ENCODE data around the gene MYOG.

- TF ChIP-seq, protein P1, sequence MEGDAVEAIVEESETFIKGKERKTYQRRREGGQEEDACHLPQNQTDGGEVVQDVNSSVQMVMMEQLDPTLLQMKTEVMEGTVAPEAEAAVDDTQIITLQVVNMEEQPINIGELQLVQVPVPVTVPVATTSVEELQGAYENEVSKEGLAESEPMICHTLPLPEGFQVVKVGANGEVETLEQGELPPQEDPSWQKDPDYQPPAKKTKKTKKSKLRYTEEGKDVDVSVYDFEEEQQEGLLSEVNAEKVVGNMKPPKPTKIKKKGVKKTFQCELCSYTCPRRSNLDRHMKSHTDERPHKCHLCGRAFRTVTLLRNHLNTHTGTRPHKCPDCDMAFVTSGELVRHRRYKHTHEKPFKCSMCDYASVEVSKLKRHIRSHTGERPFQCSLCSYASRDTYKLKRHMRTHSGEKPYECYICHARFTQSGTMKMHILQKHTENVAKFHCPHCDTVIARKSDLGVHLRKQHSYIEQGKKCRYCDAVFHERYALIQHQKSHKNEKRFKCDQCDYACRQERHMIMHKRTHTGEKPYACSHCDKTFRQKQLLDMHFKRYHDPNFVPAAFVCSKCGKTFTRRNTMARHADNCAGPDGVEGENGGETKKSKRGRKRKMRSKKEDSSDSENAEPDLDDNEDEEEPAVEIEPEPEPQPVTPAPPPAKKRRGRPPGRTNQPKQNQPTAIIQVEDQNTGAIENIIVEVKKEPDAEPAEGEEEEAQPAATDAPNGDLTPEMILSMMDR (conservative IDR thresholded peaks at IDR 0.05; ENCODE audit: low read depth in 2 of 2), result no peak
- TF ChIP-seq POLR2AphosphoS5 (IDR thresholded peaks at IDR 0.05; ENCODE audit: low read depth) (no peak), EZH2 (IDR thresholded peaks at IDR 0.05; ENCODE audit: low read depth, unreplicated experiment) (no peak), JUNB (IDR thresholded peaks at IDR 0.05; ENCODE audit: unreplicated experiment) (no peak), STAT1 (IDR thresholded peaks at IDR 0.05; ENCODE audit: unreplicated experiment) (no peak), ZNF331 (CRISPR knock-in tag; IDR thresholded peaks at IDR 0.05; ENCODE audit: low read depth) (no peak), EZH2phosphoT487 (IDR thresholded peaks at IDR 0.05; ENCODE audit: unreplicated experiment) (no peak), CREB1 (CRISPR knock-in tag; IDR thresholded peaks at IDR 0.05; ENCODE audit: low read depth) (no peak)
- TF ChIP-seq, protein P2, sequence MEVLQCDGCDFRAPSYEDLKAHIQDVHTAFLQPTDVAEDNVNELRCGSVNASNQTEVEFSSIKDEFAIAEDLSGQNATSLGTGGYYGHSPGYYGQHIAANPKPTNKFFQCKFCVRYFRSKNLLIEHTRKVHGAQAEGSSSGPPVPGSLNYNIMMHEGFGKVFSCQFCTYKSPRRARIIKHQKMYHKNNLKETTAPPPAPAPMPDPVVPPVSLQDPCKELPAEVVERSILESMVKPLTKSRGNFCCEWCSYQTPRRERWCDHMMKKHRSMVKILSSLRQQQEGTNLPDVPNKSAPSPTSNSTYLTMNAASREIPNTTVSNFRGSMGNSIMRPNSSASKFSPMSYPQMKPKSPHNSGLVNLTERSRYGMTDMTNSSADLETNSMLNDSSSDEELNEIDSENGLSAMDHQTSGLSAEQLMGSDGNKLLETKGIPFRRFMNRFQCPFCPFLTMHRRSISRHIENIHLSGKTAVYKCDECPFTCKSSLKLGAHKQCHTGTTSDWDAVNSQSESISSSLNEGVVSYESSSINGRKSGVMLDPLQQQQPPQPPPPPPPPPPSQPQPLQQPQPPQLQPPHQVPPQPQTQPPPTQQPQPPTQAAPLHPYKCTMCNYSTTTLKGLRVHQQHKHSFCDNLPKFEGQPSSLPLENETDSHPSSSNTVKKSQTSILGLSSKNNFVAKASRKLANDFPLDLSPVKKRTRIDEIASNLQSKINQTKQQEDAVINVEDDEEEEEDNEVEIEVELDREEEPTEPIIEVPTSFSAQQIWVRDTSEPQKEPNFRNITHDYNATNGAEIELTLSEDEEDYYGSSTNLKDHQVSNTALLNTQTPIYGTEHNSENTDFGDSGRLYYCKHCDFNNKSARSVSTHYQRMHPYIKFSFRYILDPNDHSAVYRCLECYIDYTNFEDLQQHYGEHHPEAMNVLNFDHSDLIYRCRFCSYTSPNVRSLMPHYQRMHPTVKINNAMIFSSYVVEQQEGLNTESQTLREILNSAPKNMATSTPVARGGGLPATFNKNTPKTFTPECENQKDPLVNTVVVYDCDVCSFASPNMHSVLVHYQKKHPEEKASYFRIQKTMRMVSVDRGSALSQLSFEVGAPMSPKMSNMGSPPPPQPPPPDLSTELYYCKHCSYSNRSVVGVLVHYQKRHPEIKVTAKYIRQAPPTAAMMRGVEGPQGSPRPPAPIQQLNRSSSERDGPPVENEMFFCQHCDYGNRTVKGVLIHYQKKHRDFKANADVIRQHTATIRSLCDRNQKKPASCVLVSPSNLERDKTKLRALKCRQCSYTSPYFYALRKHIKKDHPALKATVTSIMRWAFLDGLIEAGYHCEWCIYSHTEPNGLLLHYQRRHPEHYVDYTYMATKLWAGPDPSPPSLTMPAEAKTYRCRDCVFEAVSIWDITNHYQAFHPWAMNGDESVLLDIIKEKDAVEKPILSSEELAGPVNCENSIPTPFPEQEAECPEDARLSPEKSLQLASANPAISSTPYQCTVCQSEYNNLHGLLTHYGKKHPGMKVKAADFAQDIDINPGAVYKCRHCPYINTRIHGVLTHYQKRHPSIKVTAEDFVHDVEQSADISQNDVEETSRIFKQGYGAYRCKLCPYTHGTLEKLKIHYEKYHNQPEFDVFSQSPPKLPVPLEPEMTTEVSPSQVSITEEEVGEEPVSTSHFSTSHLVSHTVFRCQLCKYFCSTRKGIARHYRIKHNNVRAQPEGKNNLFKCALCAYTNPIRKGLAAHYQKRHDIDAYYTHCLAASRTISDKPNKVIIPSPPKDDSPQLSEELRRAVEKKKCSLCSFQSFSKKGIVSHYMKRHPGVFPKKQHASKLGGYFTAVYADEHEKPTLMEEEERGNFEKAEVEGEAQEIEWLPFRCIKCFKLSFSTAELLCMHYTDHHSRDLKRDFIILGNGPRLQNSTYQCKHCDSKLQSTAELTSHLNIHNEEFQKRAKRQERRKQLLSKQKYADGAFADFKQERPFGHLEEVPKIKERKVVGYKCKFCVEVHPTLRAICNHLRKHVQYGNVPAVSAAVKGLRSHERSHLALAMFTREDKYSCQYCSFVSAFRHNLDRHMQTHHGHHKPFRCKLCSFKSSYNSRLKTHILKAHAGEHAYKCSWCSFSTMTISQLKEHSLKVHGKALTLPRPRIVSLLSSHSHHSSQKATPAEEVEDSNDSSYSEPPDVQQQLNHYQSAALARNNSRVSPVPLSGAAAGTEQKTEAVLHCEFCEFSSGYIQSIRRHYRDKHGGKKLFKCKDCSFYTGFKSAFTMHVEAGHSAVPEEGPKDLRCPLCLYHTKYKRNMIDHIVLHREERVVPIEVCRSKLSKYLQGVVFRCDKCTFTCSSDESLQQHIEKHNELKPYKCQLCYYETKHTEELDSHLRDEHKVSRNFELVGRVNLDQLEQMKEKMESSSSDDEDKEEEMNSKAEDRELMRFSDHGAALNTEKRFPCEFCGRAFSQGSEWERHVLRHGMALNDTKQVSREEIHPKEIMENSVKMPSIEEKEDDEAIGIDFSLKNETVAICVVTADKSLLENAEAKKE (CRISPR knock-in tag; IDR thresholded peaks at IDR 0.05), result no peak
Measured at GRCh38 chr1:203036135-203036534, 49.7 kb downstream of the MYOG start.
